Peyer's patch (tissue), 4 donors: ENCODE measurements around the gene LAIR2. TPM values are rescaled to one million over a fixed set of nuclear protein-coding genes. Genes with fewer than 3 reads are reported as not detected.

Source experiments
- DNase-seq, 3 donors: peaks; one replicate each; pipeline ENCODE4 v3.0.0-alpha.2; 2017 to 2019
- H3K27ac ChIP-seq, 4 donors: fragments of 200-600 bp; sonication (generic); one replicate each; pipeline ENCODE4 v1.5.1; 2016 to 2019
- H3K27me3 ChIP-seq, 2 donors: fragments of 200-600 bp; sonication (generic); one replicate each; pipeline ENCODE4 v1.5.1; 2019
- H3K36me3 ChIP-seq, 3 donors: fragments of 200-600 bp; sonication (generic); one replicate each; pipeline ENCODE4 v1.5.1; 2016 to 2019
- H3K4me1 ChIP-seq, 4 donors: fragments of 200-600 bp; sonication (generic); one replicate each; pipeline ENCODE4 v1.5.1; 2016 to 2019
- H3K4me3 ChIP-seq, 4 donors: fragments of 200-600 bp; sonication (generic); 1 replicate in 3 of 4; 2 replicates in 1 of 4; pipeline ENCODE4 v1.5.1; 2016 to 2019; ENCODE audit warnings: mild to moderate bottlenecking in 1 of 4
- H3K9me3 ChIP-seq, 4 donors: fragments of 200-600 bp; sonication (generic); one replicate each; pipeline ENCODE4 v1.5.1; 2016 to 2019; ENCODE audit warnings: mild to moderate bottlenecking in 1 of 4
- CTCF ChIP-seq, 6 experiments: fragments of 450-650 bp in 4 of 6; fragments of 200-600 bp in 2 of 6; sonication (generic) in 1 of 6; IDR thresholded peaks; one replicate each; pipeline ENCODE4 v1.5.1; 2017 to 2019; ENCODE audit warnings: antibody characterized with exemption in 6 of 6, mild to moderate bottlenecking in 3 of 6, moderate library complexity in 1 of 6
- POLR2A ChIP-seq, 2 donors: fragments of 450-650 bp; IDR thresholded peaks; one replicate each; pipeline ENCODE4 v1.5.1; 2017; ENCODE audit warnings: antibody characterized with exemption in 2 of 2, mild to moderate bottlenecking in 2 of 2, moderate library complexity in 2 of 2
- total RNA-seq, 4 donors: library from RNA; depleted of rRNA; stranded (reverse); fragments of >200 nt; gene quantifications; one replicate each; pipeline ENCODE4 v1.1.0, GENCODE V29; 2016

LAIR2 gene
- total RNA-seq, 4 donors from 2014 or later: not detected

GRCh38 chr19:54523403-54523802 is 20.8 kb downstream of the LAIR2 start:
- Histone ChIP-seq H3K27ac (no peak overlapping the region), H3K9me3 (no peaks in the 10 kb centered on the region), H3K36me3 (no peaks in the 10 kb centered on the region), H3K4me3 (no peak overlapping the region), H3K27me3 (no peaks in the 10 kb centered on the region), H3K4me1 (no peaks in the 10 kb centered on the region)
- TF ChIP-seq CTCF (IDR thresholded peaks at IDR 0.05): no peak
- TF ChIP-seq POLR2A (IDR thresholded peaks at IDR 0.05): no peak
- no peak for DNase-seq

GRCh38 chr19:54525636-54526035 is 23.0 kb downstream of the LAIR2 start:
- no peaks in the 10 kb centered on the region for H3K27me3 ChIP-seq
- no peak for DNase-seq
- no peaks in the 10 kb centered on the region for H3K36me3 ChIP-seq
- H3K4me3 ChIP-seq: no peak overlapping the region
- TF ChIP-seq CTCF (IDR thresholded peaks at IDR 0.05) (no peak), POLR2A (IDR thresholded peaks at IDR 0.05) (no peak)
- H3K9me3 ChIP-seq: no peaks in the 10 kb centered on the region
- H3K27ac ChIP-seq: no peak overlapping the region
- no peaks in the 10 kb centered on the region for H3K4me1 ChIP-seq

- DNase-seq: no peak
- no peak for TF ChIP-seq CTCF (IDR thresholded peaks at IDR 0.05)
- Histone ChIP-seq H3K27me3 (no peaks in the 10 kb centered on the region), H3K4me1 (no peaks in the 10 kb centered on the region), H3K9me3 (no peaks in the 10 kb centered on the region), H3K4me3 (no peak overlapping the region), H3K27ac (no peak overlapping the region), H3K36me3 (no peaks in the 10 kb centered on the region)
Observed at GRCh38 chr19:54526972-54527371, 24.3 kb downstream of the LAIR2 start.

GRCh38 chr19:54530866-54531265 is 28.2 kb downstream of the LAIR2 start:
- DNase-seq: no peak
- Histone ChIP-seq H3K9me3 (no peaks in the 10 kb centered on the region), H3K4me1 (no peaks in the 10 kb centered on the region), H3K36me3 (no peaks in the 10 kb centered on the region), H3K27me3 (no peaks in the 10 kb centered on the region), H3K27ac (no peak overlapping the region), H3K4me3 (no peak overlapping the region)
- no peak for TF ChIP-seq POLR2A (IDR thresholded peaks at IDR 0.05)
- no peak for TF ChIP-seq CTCF (IDR thresholded peaks at IDR 0.05)

GRCh38 chr19:54532528-54532927 is 29.9 kb downstream of the LAIR2 start:
- DNase-seq: no peak
- Histone ChIP-seq H3K27me3 (no peaks in the 10 kb centered on the region), H3K36me3 (no peaks in the 10 kb centered on the region), H3K4me3 (no peak overlapping the region), H3K27ac (no peak overlapping the region), H3K4me1 (no peaks in the 10 kb centered on the region), H3K9me3 (no peaks in the 10 kb centered on the region)
- TF ChIP-seq CTCF (IDR thresholded peaks at IDR 0.05): no peak
- no peak for TF ChIP-seq POLR2A (IDR thresholded peaks at IDR 0.05)

GRCh38 chr19:54533476-54533875 is 30.8 kb downstream of the LAIR2 start:
- TF ChIP-seq POLR2A (IDR thresholded peaks at IDR 0.05) (no peak), CTCF (IDR thresholded peaks at IDR 0.05) (no peak)
- H3K27ac ChIP-seq: no peak overlapping the region
- no peak for DNase-seq
- H3K9me3 ChIP-seq: no peaks in the 10 kb centered on the region
- H3K4me3 ChIP-seq: no peak overlapping the region
- no peaks in the 10 kb centered on the region for H3K36me3 ChIP-seq
- H3K4me1 ChIP-seq: no peaks in the 10 kb centered on the region
- no peaks in the 10 kb centered on the region for H3K27me3 ChIP-seq
